Bronchial smooth muscle cell (primary cell): ENCODE data around the gene WNT7B. TPM values are rescaled to one million over a fixed set of nuclear protein-coding genes. Genes with fewer than 3 reads are reported as not detected.

Experiments used
- total RNA-seq: library from RNA; depleted of rRNA; stranded (reverse); fragments of >200 nt; gene quantifications from 2 replicates; pipeline ENCODE4 v1.2.1, GENCODE V29; 2014

Gene WNT7B
- under 0.01 TPM in 1 of 2 replicates, not detected in the other for total RNA-seq

GRCh38 chr22:45977003-45977411 lies at the start of gene WNT7B:
Gene WNT7B (minus strand): TSS chr22:45977162. CDS start chr22:45976754, 408 bp downstream.

Other genes with a start within 250 kb of the WNT7B start
- 6.6 and 6.8 TPM in 2 replicates for gene PPARA, start 173.4 kb upstream of the WNT7B start, total RNA-seq